Measurements from ENCODE around the gene KIF21A.

- TF ChIP-seq CTCF (IDR thresholded peaks at IDR 0.05; ENCODE audit: poor library complexity) (no peak), EZH2 (IDR thresholded peaks at IDR 0.05; ENCODE audit: borderline replicate concordance) (no peak), EZH2phosphoT487 (IDR thresholded peaks at IDR 0.05; ENCODE audit: low read depth, severe bottlenecking, unreplicated experiment) (no peak)
These were observed 28.8 kb downstream of the KIF21A start for GRCh38 chr12:39413836-39414771.
